WI38 (cell line): ENCODE data around the gene PPIG.
"Not testable (repeated sequence)": the region's sequence is repeated elsewhere in the genome, so short reads cannot be mapped to it uniquely, and the experiment has no call there.

ENCODE experiments used
- H3K4me3 ChIP-seq: 2 replicates; pipeline ENCODE4 v1.5.1; 2011; ENCODE audit warnings: low read depth, mild to moderate bottlenecking, control low read depth, low read length
- CTCF ChIP-seq: IDR thresholded peaks from 2 replicates; pipeline ENCODE4 v1.5.1; 2012; ENCODE audit warnings: low read depth, mild to moderate bottlenecking, control low read depth, low read length

Gene PPIG

GRCh38 chr2:169565686-169566085 lies 18.5 kb upstream of the PPIG start:
- TF ChIP-seq CTCF, result no peak
- no peak overlapping the region for H3K4me3 ChIP-seq

- TF ChIP-seq CTCF, result no peak
- H3K4me3 ChIP-seq, result no peak overlapping the region
Observed at GRCh38 chr2:169569948-169570347, 14.2 kb upstream of the PPIG start.

GRCh38 chr2:169570752-169571151 lies 13.4 kb upstream of the PPIG start:
- not testable (repeated sequence) for H3K4me3 ChIP-seq

- TF ChIP-seq CTCF, result no peak
- no peak overlapping the region for H3K4me3 ChIP-seq
Observed at GRCh38 chr2:169571571-169571970, 12.6 kb upstream of the PPIG start.

- TF ChIP-seq CTCF, result no peak
- no peak overlapping the region for H3K4me3 ChIP-seq
Observed at GRCh38 chr2:169572189-169572588, 12.0 kb upstream of the PPIG start.

GRCh38 chr2:169572821-169573159 lies 11.4 kb upstream of the PPIG start:
- peak overlapping the region; percentile 88 for H3K4me3 ChIP-seq
- TF ChIP-seq CTCF, result no peak

- no peak for TF ChIP-seq CTCF
- H3K4me3 ChIP-seq, result peak within 1 kb of the TSS; percentile 88
Observed at GRCh38 chr2:169573160-169573973, 10.8 kb upstream of the PPIG start, which contains the start of gene FASTKD1. Gene FASTKD1 (minus strand): TSS chr2:169573865. CDS start chr2:169572029, 1,836 bp downstream.

GRCh38 chr2:169573974-169574299 lies 10.2 kb upstream of the PPIG start:
- peak overlapping the region; percentile 88 for H3K4me3 ChIP-seq
- TF ChIP-seq CTCF, result no peak

GRCh38 chr2:169574539-169574938 lies 9.6 kb upstream of the PPIG start:
- not testable (repeated sequence) for H3K4me3 ChIP-seq

- H3K4me3 ChIP-seq, result not testable (repeated sequence)
Observed at GRCh38 chr2:169575264-169575663, 8.9 kb upstream of the PPIG start.
